Panc1 (cell line): Measurements from ENCODE around the gene PIGZ.

ENCODE experiments used
- TF ChIP-seq, protein P1 (sequence below), 2 experiments: IDR thresholded peaks; 2 replicates each; pipeline ENCODE4 v1.6.1; 2011 to 2012; ENCODE audit warnings: low read depth in 2 of 2, control low read depth in 1 of 2, low read length in 1 of 2, mild to moderate bottlenecking in 1 of 2, moderate library complexity in 1 of 2; ENCODE audit not compliant: insufficient read depth in 1 of 2
- TF ChIP-seq, protein P2 (sequence below): fragments of 450-650 bp; IDR thresholded peaks from 2 replicates; pipeline ENCODE4 v1.5.1; 2017; ENCODE audit warnings: mild to moderate bottlenecking

DNA sequence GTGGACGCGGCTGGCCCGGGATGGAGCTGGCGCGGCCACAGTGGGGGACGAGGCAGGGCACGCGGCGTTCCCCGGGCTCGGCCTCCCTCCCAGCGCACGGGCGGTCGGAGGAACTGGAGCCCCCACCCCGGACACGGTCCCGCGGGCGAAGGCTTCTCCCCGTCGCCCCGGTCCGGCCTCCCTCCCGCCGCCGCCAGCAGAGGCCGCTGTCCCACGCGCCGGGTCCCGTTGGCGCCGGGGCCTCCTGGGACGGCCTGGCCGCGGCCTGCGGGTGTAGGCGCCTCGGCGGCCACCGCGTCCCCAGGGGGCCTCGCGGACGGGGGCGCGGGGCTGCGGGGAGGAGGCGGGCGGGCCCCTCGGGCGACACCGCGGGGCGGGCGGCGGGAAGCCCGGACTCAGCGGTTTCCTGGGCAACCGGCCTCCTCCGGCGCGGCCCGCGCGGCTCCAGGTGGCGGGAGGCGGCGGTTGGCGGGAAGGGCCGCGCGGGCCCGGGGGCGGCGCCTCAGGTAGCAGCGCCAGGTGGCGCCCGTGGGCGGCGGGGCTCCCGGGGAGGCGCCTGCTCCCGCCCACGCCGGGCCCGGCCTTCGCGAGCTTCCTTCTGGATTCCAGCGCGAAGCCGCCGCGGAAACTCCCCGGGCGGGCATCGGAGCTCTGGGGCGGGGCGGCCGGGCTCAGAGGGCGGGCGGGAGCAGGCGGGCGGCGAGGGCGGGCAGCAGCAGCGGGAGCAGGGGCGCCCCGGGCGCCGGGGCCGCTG, 34.2 kb upstream of the PIGZ start:
- TF ChIP-seq, protein P1, sequence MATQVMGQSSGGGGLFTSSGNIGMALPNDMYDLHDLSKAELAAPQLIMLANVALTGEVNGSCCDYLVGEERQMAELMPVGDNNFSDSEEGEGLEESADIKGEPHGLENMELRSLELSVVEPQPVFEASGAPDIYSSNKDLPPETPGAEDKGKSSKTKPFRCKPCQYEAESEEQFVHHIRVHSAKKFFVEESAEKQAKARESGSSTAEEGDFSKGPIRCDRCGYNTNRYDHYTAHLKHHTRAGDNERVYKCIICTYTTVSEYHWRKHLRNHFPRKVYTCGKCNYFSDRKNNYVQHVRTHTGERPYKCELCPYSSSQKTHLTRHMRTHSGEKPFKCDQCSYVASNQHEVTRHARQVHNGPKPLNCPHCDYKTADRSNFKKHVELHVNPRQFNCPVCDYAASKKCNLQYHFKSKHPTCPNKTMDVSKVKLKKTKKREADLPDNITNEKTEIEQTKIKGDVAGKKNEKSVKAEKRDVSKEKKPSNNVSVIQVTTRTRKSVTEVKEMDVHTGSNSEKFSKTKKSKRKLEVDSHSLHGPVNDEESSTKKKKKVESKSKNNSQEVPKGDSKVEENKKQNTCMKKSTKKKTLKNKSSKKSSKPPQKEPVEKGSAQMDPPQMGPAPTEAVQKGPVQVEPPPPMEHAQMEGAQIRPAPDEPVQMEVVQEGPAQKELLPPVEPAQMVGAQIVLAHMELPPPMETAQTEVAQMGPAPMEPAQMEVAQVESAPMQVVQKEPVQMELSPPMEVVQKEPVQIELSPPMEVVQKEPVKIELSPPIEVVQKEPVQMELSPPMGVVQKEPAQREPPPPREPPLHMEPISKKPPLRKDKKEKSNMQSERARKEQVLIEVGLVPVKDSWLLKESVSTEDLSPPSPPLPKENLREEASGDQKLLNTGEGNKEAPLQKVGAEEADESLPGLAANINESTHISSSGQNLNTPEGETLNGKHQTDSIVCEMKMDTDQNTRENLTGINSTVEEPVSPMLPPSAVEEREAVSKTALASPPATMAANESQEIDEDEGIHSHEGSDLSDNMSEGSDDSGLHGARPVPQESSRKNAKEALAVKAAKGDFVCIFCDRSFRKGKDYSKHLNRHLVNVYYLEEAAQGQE (IDR thresholded peaks at IDR 0.05; ENCODE audit: insufficient read depth in 1 of 2, low read depth in 2 of 2, low read length in 1 of 2), result no peak
- TF ChIP-seq, protein P2, sequence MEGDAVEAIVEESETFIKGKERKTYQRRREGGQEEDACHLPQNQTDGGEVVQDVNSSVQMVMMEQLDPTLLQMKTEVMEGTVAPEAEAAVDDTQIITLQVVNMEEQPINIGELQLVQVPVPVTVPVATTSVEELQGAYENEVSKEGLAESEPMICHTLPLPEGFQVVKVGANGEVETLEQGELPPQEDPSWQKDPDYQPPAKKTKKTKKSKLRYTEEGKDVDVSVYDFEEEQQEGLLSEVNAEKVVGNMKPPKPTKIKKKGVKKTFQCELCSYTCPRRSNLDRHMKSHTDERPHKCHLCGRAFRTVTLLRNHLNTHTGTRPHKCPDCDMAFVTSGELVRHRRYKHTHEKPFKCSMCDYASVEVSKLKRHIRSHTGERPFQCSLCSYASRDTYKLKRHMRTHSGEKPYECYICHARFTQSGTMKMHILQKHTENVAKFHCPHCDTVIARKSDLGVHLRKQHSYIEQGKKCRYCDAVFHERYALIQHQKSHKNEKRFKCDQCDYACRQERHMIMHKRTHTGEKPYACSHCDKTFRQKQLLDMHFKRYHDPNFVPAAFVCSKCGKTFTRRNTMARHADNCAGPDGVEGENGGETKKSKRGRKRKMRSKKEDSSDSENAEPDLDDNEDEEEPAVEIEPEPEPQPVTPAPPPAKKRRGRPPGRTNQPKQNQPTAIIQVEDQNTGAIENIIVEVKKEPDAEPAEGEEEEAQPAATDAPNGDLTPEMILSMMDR, result peak; percentile 99
